ENCODE measurements around the gene BRAF. TPM values are rescaled to one million over a fixed set of nuclear protein-coding genes. Genes with fewer than 3 reads are reported as not detected.

BRAF gene
- total and polyA plus RNA-seq, 2 experiments from 2014 or later = 14.0 to 42.0 TPM

DNA sequence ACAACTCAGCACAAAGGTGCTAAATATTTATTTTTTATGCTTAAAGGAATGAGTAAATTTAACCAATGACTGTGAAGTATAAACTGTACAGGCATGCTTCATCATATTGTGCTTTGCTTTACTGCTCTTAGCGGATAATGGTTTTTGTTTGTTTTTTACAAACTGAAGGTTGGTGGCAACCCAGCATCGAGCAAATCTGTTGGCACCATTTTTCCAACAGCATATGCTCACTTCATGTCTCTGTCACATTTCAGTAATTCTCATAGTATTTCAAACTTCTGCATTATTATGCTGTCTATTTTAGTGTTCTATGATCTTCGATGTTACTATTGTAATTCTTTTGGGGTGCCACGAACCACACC is 22.8 kb downstream of the BRAF start:
- Histone ChIP-seq H3K9me3 (ENCODE audit: low read depth) (no peaks in the 10 kb centered on the region), H3K27me3 (no peaks in the 10 kb centered on the region), H4K20me1 (ENCODE audit: insufficient read depth, poor library complexity, severe bottlenecking) (peaks cover 26% of the 10 kb centered on the region), H3K27ac (no peak overlapping the region), H3K79me2 (peaks cover 96% of the 10 kb centered on the region), H3K4me3 (no peak overlapping the region), H2AFZ (no peak overlapping the region), H3K36me3 (replicated peaks; ENCODE audit: insufficient read depth, low read depth) (no peaks in the 10 kb centered on the region), H3K9me2 (replicated peaks; ENCODE audit: insufficient read depth) (no peaks in the 10 kb centered on the region), H3K4me2 (no peak overlapping the region), H3K4me1 (ENCODE audit: insufficient read depth) (no peaks in the 10 kb centered on the region)
- no peak for TF ChIP-seq EZH2phosphoT487 (IDR thresholded peaks at IDR 0.05; ENCODE audit: low read depth, severe bottlenecking, unreplicated experiment)
- no peak for TF ChIP-seq EZH2 (IDR thresholded peaks at IDR 0.05; ENCODE audit: borderline replicate concordance)
- TF ChIP-seq, protein P1, sequence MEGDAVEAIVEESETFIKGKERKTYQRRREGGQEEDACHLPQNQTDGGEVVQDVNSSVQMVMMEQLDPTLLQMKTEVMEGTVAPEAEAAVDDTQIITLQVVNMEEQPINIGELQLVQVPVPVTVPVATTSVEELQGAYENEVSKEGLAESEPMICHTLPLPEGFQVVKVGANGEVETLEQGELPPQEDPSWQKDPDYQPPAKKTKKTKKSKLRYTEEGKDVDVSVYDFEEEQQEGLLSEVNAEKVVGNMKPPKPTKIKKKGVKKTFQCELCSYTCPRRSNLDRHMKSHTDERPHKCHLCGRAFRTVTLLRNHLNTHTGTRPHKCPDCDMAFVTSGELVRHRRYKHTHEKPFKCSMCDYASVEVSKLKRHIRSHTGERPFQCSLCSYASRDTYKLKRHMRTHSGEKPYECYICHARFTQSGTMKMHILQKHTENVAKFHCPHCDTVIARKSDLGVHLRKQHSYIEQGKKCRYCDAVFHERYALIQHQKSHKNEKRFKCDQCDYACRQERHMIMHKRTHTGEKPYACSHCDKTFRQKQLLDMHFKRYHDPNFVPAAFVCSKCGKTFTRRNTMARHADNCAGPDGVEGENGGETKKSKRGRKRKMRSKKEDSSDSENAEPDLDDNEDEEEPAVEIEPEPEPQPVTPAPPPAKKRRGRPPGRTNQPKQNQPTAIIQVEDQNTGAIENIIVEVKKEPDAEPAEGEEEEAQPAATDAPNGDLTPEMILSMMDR (IDR thresholded peaks at IDR 0.05; ENCODE audit: poor library complexity) = no peak
- no peak for DNase-seq (ENCODE audit: low spot score)
- WGBS (ENCODE audit: low lambda C conversion rate, missing lambda C conversion rate) = 86% methylated on average over 4 of the region's 4 CpGs

DNA sequence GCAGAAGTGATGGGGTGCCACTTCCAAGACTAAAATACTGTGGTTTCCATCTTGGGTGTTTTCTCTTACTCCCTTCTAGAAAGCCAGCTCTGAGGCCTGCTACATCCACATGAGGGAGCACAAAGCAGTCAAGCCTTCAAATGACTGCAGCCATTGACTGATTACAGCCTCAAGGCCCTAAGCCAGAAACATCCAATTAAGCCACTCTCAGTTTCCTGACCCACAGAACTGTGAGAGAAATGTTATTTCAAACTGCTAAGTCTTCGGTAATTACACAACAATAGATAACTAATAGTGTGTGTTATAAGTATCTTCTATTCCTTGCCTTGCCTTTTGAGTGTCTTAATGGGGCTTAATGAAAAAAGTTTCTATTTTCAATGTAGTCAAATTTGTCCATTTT is 24.8 kb downstream of the BRAF start:
- Histone ChIP-seq H3K4me3 (no peak overlapping the region), H3K27me3 (no peaks in the 10 kb centered on the region), H2AFZ (no peak overlapping the region), H3K9me2 (replicated peaks; ENCODE audit: insufficient read depth) (no peaks in the 10 kb centered on the region), H4K20me1 (ENCODE audit: insufficient read depth, poor library complexity, severe bottlenecking) (peaks cover 30% of the 10 kb centered on the region), H3K27ac (no peak overlapping the region), H3K9me3 (ENCODE audit: low read depth) (no peaks in the 10 kb centered on the region), H3K4me1 (ENCODE audit: insufficient read depth) (no peaks in the 10 kb centered on the region), H3K36me3 (replicated peaks; ENCODE audit: insufficient read depth, low read depth) (no peaks in the 10 kb centered on the region), H3K4me2 (no peak overlapping the region), H3K79me2 (peaks cover 98% of the 10 kb centered on the region)
- DNase-seq (ENCODE audit: low spot score) = no peak
- TF ChIP-seq, protein P1 (IDR thresholded peaks at IDR 0.05; ENCODE audit: poor library complexity) = peak; percentile 8
- no peak for TF ChIP-seq EZH2phosphoT487 (IDR thresholded peaks at IDR 0.05; ENCODE audit: low read depth, severe bottlenecking, unreplicated experiment)
- 73% methylated on average over 1 of the region's 1 CpG for WGBS (ENCODE audit: low lambda C conversion rate, missing lambda C conversion rate)

DNA sequence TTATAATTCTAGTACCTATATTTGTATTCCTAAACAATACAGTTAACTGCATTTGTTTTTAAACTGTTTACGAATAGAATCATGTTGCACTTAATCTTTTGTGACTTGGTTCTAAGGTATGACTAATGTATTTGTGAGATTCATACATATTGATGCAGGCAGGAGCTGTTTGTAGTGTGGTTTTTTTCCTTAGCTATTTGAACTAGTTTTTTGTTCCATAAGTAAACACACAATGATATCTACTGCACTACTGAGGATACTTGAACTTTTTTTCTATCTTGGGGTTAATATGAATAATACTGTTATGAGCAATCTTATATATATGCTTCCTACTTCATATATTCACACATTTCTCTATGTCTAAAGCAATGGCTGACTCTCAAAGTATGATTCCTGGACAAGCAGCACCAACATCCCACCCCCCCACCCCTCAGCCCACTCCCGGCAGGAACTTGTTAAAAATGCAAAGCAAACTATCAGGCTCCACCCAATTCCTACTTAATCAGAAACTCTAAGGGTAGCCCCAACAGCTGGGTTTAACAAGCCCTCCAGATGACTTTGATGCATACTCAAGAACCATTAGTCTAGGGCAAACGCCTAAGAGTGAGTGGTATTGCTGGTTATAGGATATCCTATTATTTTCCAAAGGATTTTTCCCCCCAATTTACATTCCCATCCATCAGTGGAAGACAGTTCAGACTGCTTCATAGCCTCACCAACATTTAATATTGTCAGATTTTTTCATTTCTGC is 25.8 kb downstream of the BRAF start:
- no peak overlapping the region for H3K27ac ChIP-seq
- no peaks in the 10 kb centered on the region for H3K9me2 ChIP-seq (replicated peaks; ENCODE audit: insufficient read depth)
- H3K4me1 ChIP-seq (ENCODE audit: insufficient read depth) = no peaks in the 10 kb centered on the region
- TF ChIP-seq EZH2 (IDR thresholded peaks at IDR 0.05; ENCODE audit: borderline replicate concordance) = no peak
- TF ChIP-seq EZH2phosphoT487 (IDR thresholded peaks at IDR 0.05; ENCODE audit: low read depth, severe bottlenecking, unreplicated experiment) = no peak
- TF ChIP-seq, protein P1 (IDR thresholded peaks at IDR 0.05; ENCODE audit: poor library complexity) = no peak
- no peaks in the 10 kb centered on the region for H3K27me3 ChIP-seq
- peaks cover 99% of the 10 kb centered on the region for H3K79me2 ChIP-seq
- H3K36me3 ChIP-seq (replicated peaks; ENCODE audit: insufficient read depth, low read depth) = no peaks in the 10 kb centered on the region
- 57% methylated on average over 3 of the region's 3 CpGs for WGBS (ENCODE audit: low lambda C conversion rate, missing lambda C conversion rate)
- no peak for DNase-seq (ENCODE audit: low spot score)
- H2AFZ ChIP-seq = no peak overlapping the region
- H3K9me3 ChIP-seq (ENCODE audit: low read depth) = no peaks in the 10 kb centered on the region
- no peak overlapping the region for H3K4me2 ChIP-seq
- H4K20me1 ChIP-seq (ENCODE audit: insufficient read depth, poor library complexity, severe bottlenecking) = peaks cover 35% of the 10 kb centered on the region
- no peak overlapping the region for H3K4me3 ChIP-seq
